Inferior parietal cortex (tissue), 1 donor: Measurements from ENCODE around the gene PCBP3.
A peak's percentile ranks its signal among the peaks of the same experiment; 100 is the strongest.
"Not testable (repeated sequence)": the region's sequence is repeated elsewhere in the genome, so short reads cannot be mapped to it uniquely, and the experiment has no call there.

ENCODE experiments used
- DNase-seq: peaks from one replicate; pipeline ENCODE4 v3.0.0-alpha.2; 2016; ENCODE audit errors: extremely low spot score

The PCBP3 gene

GRCh38 chr21:45966791-45967394 is 323.4 kb downstream of the PCBP3 start:
- DNase-seq, result no peak

- no peak for DNase-seq
These were observed 326.6 kb downstream of the PCBP3 start for GRCh38 chr21:45969921-45970673.

GRCh38 chr21:45970674-45971615 is 327.4 kb downstream of the PCBP3 start:
- DNase-seq, result no peak

- no peak for DNase-seq
These were observed 328.3 kb downstream of the PCBP3 start for GRCh38 chr21:45971616-45972352.

- DNase-seq, result no peak
These were observed 328.8 kb downstream of the PCBP3 start for GRCh38 chr21:45972353-45972715.

GRCh38 chr21:45972716-45973474 is 329.4 kb downstream of the PCBP3 start:
- no peak for DNase-seq

GRCh38 chr21:45973475-45974072 is 330.0 kb downstream of the PCBP3 start:
- peak; percentile 15 for DNase-seq

- no peak for DNase-seq
These were observed 330.8 kb downstream of the PCBP3 start for GRCh38 chr21:45974073-45975019.

- DNase-seq, result no peak
These were observed 331.6 kb downstream of the PCBP3 start for GRCh38 chr21:45975020-45975666.

- not testable (repeated sequence) for DNase-seq
These were observed 332.3 kb downstream of the PCBP3 start for GRCh38 chr21:45975667-45976409.

GRCh38 chr21:45976701-45977311 is 333.3 kb downstream of the PCBP3 start:
- DNase-seq, result no peak

- no peak for DNase-seq
These were observed 333.9 kb downstream of the PCBP3 start for GRCh38 chr21:45977396-45977795.

GRCh38 chr21:45979141-45979631 is 335.7 kb downstream of the PCBP3 start:
- no peak for DNase-seq

- DNase-seq, result no peak
These were observed 336.1 kb downstream of the PCBP3 start for GRCh38 chr21:45979651-45980050.

- DNase-seq, result no peak
These were observed 336.7 kb downstream of the PCBP3 start for GRCh38 chr21:45980271-45980670.

- no peak for DNase-seq
These were observed 337.2 kb downstream of the PCBP3 start for GRCh38 chr21:45980697-45981096.
